NCI-H526 treated with DMSO at 0.1 percent for 48 hours (cell line): ENCODE results near the gene MAEA.
"Not testable (repeated sequence)": the region's sequence is repeated elsewhere in the genome, so short reads cannot be mapped to it uniquely, and the experiment has no call there.

ENCODE experiments used
- DNase-seq: peaks from one replicate; lab custom pipeline; 2025; lab: John Stamatoyannopoulos, UW

Gene MAEA

GRCh38 chr4:1367230-1367935, 77.7 kb downstream of the MAEA start:
- no peak for DNase-seq

GRCh38 chr4:1367936-1368289, 78.2 kb downstream of the MAEA start:
- no peak for DNase-seq

- no peak for DNase-seq
Measured at GRCh38 chr4:1368421-1369090, 78.9 kb downstream of the MAEA start.

- no peak for DNase-seq
Measured at GRCh38 chr4:1369091-1369450, 79.4 kb downstream of the MAEA start.

GRCh38 chr4:1369479-1370079, 79.9 kb downstream of the MAEA start:
- no peak for DNase-seq

GRCh38 chr4:1370321-1371124, 80.8 kb downstream of the MAEA start:
- DNase-seq, result no peak

- DNase-seq, result no peak
Measured at GRCh38 chr4:1371176-1372165, 81.8 kb downstream of the MAEA start.

- DNase-seq, result not testable (repeated sequence)
Measured at GRCh38 chr4:1372576-1372975, 82.9 kb downstream of the MAEA start.

- no peak for DNase-seq
Measured at GRCh38 chr4:1373892-1374705, 84.4 kb downstream of the MAEA start.

- DNase-seq, result no peak
Measured at GRCh38 chr4:1374706-1375045, 85.0 kb downstream of the MAEA start.

- DNase-seq, result no peak
Measured at GRCh38 chr4:1375051-1375721, 85.5 kb downstream of the MAEA start.

GRCh38 chr4:1375761-1376322, 86.2 kb downstream of the MAEA start:
- DNase-seq, result no peak

GRCh38 chr4:1376391-1376840, 86.7 kb downstream of the MAEA start:
- no peak for DNase-seq

GRCh38 chr4:1376841-1377605, 87.3 kb downstream of the MAEA start:
- no peak for DNase-seq

GRCh38 chr4:1377606-1378261, 88.0 kb downstream of the MAEA start:
- DNase-seq, result no peak

GRCh38 chr4:1378559-1379231, 89.0 kb downstream of the MAEA start:
- no peak for DNase-seq

- no peak for DNase-seq
Measured at GRCh38 chr4:1379351-1379781, 89.7 kb downstream of the MAEA start.
